AG10803 (cell line): ENCODE results near the gene URM1.
A peak's percentile ranks its signal among the peaks of the same experiment; 100 is the strongest.
"Not testable (repeated sequence)": the region's sequence is repeated elsewhere in the genome, so short reads cannot be mapped to it uniquely, and the experiment has no call there.

Experiments used
- DNase-seq: peaks from one replicate; pipeline ENCODE4 v3.0.0; 2010; ENCODE audit warnings: low read depth
- H3K4me3 ChIP-seq: 2 replicates; pipeline ENCODE4 v1.5.1; 2011; ENCODE audit warnings: mild to moderate bottlenecking, low read length, control low read depth
- TF ChIP-seq, protein P1 (sequence below): conservative IDR thresholded peaks from 2 replicates; pipeline ENCODE4 v1.5.1; 2011; ENCODE audit warnings: mild to moderate bottlenecking, low read length, control low read depth, inconsistent platforms

The URM1 gene

DNA sequence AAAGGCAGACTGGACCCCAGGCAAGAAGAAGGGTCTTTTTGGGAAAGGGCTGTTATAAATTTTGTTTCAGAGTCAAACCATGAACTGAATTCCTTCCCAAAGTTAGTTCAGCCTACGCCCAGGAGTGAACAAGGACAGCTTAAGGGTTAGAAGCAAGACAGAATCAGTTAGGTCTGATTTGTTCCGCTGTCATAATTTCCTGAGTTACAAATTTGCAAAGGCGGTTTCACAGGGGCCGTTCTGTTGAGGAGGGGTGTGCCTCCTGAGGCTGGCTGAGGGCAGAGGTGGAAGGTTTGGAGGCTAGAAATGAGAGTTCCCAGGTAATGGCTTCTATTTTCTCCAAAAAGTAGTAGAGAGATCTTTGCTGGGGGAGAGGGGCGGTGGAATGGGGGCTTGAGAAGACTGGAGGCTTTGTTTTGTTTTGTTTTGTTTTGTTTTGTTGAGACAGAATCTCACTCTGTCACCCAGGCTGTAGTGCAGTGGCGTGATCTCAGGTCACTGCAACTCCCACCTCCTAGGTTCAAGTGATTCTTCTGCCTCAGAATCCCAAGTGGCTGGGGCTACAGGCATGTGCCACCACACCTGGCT is 45.4 kb downstream of the URM1 start:
- no peak for DNase-seq
- TF ChIP-seq, protein P1, sequence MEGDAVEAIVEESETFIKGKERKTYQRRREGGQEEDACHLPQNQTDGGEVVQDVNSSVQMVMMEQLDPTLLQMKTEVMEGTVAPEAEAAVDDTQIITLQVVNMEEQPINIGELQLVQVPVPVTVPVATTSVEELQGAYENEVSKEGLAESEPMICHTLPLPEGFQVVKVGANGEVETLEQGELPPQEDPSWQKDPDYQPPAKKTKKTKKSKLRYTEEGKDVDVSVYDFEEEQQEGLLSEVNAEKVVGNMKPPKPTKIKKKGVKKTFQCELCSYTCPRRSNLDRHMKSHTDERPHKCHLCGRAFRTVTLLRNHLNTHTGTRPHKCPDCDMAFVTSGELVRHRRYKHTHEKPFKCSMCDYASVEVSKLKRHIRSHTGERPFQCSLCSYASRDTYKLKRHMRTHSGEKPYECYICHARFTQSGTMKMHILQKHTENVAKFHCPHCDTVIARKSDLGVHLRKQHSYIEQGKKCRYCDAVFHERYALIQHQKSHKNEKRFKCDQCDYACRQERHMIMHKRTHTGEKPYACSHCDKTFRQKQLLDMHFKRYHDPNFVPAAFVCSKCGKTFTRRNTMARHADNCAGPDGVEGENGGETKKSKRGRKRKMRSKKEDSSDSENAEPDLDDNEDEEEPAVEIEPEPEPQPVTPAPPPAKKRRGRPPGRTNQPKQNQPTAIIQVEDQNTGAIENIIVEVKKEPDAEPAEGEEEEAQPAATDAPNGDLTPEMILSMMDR = no peak
- H3K4me3 ChIP-seq = no peak overlapping the region

DNA sequence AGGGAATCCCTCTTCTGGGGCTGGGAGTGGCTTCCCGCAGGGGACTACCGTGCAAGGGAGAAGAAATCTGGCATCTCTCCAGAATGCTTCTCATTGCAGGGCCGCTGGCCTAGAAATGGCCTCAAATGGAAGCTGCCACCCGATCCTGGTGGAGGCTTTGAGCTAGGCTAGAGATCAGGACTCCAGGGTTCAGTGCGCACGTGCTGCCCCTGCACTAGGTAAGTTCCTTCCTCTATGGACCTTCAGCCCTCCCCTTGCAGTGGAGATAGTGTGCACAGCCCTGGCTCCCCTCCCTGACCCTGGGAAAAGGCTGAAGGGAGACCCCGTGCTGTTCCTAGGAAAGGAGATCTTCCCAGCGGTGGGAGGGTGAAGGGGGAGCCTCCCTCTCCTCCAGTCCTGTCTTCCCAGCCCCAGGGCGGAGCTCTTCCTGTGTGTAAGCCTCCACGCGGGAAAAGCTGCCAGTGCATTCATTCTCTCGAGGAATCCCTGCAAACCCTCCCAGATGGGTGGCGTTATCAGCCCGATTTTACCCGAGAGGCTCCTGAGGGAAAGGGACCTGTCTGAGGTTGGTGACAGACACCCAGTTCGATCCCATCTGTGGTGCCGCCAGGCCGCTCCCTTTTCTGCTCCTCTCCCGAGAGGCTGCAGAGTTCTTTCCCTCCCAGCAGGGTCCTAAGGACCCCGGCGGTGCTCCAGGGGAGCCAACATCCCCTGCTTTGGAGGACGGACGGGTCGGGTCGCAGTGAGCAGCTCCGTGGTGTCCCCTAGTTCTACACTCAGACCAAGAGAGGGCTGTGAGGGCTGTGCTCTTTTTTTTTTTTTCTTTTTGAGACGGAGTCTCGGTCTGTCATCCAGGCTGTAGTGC is 48.1 kb downstream of the URM1 start:
- TF ChIP-seq, protein P1 = no peak
- H3K4me3 ChIP-seq = peak overlapping the region; percentile 92
- DNase-seq = peak; percentile 45

DNA sequence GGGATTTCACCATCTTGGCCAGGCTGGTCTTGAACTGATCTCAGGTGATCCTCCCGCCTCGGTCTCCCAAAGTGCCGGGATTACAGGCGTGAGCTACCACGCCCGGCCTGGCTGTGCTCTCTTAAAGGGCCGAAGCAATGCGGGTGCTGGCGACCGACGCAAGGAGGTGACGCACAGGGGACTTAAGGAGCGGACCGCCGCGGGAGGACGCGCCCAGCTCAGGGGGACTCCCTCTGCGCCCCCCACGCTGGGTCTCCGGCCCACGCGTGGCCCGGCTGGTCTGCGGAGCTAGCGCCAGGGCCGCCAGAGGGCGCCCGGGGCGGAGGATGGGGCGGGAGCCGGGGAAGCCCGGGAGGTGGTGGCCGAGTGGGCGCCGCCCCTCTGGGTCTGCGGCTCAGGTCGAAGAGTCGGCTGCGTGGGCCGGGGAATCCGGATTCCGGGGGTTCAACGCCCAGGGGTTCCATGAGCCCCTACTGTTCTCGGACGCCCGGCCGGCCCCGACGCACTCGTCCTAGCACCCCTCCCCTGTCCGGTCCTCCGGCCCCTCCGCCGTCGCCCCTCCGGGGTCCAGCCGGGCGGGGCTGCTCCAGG is 49.0 kb downstream of the URM1 start:
- TF ChIP-seq, protein P1 = peak; percentile 53
- H3K4me3 ChIP-seq = peak overlapping the region; percentile 92
- DNase-seq = peak; percentile 54

DNA sequence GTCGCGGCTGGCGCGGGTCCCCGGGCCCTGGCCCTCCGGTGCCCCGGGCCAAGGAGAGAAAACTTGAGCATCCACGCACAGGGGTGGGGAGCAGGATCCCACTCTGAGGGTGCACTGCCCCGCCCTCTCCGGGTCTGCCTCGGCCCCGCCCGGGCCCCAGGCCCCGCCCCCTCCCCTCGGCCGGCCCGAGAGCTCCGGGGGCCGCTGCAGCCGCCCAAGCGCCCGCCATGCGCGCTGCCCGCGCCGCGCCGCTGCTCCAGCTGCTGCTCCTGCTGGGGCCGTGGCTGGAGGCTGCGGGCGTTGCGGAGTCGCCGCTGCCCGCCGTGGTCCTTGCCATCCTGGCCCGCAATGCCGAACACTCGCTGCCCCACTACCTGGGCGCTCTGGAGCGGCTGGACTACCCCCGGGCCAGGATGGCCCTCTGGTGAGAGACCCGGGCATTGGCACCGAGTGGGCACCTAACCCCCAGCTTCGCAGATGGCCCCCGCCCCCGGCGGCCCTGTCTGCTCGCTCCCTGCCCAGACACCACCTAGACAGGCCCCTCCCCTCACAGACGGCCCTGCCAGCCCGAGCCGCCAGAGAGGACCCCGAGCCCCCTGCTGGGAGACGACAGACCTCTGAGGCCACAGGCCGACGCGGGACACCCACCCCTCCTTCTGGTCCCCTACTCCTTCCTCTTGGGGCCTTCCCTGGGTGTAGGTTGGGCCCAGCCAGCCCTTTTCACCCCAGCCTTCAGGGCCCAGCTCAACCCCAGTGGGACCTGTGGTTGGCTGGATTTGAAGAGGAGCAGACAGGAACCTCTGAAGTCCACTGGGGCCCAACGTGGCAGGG is 49.7 kb downstream of the URM1 start, which contains the start of gene CERCAM:
Gene CERCAM (plus strand): TSS at position 207 of the 831 bp plus-strand sequence. CDS start 21 bp downstream, at position 228.
- peak within 1 kb of the TSS; percentile 92 for H3K4me3 ChIP-seq
- TF ChIP-seq, protein P1 = no peak; the same call in 1 of the 2 replicates
- DNase-seq = peak; percentile 37

DNA sequence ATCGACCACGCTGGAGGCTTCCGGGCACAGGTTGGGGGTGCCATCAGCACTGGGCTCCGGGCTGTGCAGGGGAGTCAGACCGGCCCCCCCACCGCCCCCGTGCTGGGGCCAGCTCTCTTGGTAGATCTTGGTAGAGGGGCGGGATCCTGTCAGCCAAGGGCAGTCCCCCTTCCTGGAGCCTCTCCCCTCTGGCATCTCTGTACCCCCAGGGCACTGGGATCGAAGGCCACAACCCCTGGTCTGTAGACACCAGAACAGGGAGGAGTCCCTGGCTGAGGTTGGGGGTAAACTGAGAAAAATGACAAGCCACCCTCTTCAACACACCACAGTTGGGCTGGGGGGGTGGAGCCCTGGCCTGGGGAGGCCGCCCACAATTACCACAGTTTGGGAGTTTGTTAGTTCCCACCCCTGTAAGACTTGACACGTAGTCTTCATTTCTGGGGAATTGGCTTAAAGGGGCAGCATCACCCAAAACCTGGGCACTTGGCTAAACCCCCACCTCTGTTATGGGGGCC is 50.4 kb downstream of the URM1 start:
- TF ChIP-seq, protein P1 = no peak
- peak; percentile 69 for DNase-seq
- H3K4me3 ChIP-seq = peak overlapping the region; percentile 92

DNA sequence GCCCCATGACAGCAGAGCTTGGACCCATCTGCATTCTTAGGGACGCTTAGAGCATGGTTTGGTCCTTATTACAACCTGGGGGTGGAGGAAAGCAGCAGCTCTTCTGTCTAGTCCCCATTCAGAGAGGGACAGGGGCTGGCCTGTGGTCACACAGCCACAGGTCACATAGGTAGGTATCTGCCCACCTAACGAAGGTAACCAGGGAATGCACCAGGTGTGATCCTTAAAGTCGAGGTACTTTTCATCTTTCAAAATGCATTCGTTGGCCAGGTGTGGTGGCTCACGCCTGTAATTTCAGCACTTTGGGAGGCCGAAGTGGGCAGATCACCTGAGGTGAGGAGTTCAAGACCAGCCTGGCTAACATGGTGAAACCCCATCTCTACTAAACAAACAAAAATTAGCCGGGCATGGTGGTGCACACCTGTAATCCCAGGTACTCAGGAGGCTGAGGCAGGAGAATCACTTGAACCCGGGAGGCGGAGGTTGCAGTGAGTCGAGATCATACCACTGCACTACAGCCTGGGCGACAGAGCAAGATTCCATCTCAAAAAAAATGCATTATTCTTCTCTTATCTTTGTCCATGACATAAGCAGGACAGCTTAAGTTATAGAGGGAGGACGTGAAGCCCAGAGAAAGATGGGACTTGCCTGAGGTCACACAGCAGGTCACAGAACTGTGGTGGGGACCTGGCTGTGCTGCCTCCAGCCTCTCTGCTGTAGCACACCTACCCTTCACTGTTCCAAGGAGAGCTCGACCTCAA is 51.0 kb downstream of the URM1 start:
- H3K4me3 ChIP-seq = peak overlapping the region; percentile 92
- DNase-seq = not testable (repeated sequence)
